OCI-LY1 (cell line): ENCODE data around the gene IDE.
A peak's percentile ranks its signal among the peaks of the same experiment; 100 is the strongest.
"Not testable (repeated sequence)": the region's sequence is repeated elsewhere in the genome, so short reads cannot be mapped to it uniquely, and the experiment has no call there.

Source experiments
- H2AFZ ChIP-seq: fragments of 200-600 bp; sonication (generic), shearing (Covaris generic); 2 replicates; pipeline ENCODE4 v1.6.0; 2014; ENCODE audit warnings: antibody characterized with exemption, mild to moderate bottlenecking, low read length
- H3F3A ChIP-seq: fragments of 200-600 bp; sonication (generic), shearing (Covaris generic); 2 replicates; pipeline ENCODE4 v1.6.0; 2014; ENCODE audit warnings: mild to moderate bottlenecking, antibody characterized with exemption, low read length, moderate library complexity; ENCODE audit not compliant: insufficient read depth
- H3K27ac ChIP-seq: fragments of 200-600 bp; sonication (generic); 2 replicates; pipeline ENCODE4 v1.5.1; 2014; ENCODE audit warnings: low read length, mixed run types, mild to moderate bottlenecking, low read depth; ENCODE audit not compliant: poor library complexity, severe bottlenecking
- H3K27me3 ChIP-seq: fragments of 200-600 bp; sonication (generic); 2 replicates; pipeline ENCODE4 v1.6.0; 2014; ENCODE audit warnings: antibody characterized with exemption, mild to moderate bottlenecking, low read length, moderate library complexity; ENCODE audit not compliant: insufficient read depth
- H3K36me3 ChIP-seq: fragments of 200-600 bp; sonication (generic); 2 replicates; pipeline ENCODE4 v1.6.1; 2014; ENCODE audit warnings: mild to moderate bottlenecking, antibody characterized with exemption, low read length, moderate library complexity, mixed read lengths; ENCODE audit not compliant: insufficient read depth
- H3K4me1 ChIP-seq: fragments of 200-600 bp; sonication (generic); 2 replicates; pipeline ENCODE4 v1.5.1; 2014; ENCODE audit warnings: mild to moderate bottlenecking, low read length, moderate library complexity; ENCODE audit not compliant: insufficient read depth, severe bottlenecking
- H3K4me2 ChIP-seq: fragments of 200-600 bp; sonication (generic), shearing (Covaris generic); 2 replicates; pipeline ENCODE4 v1.6.1; 2014; ENCODE audit warnings: low read length
- H3K4me3 ChIP-seq: fragments of 200-600 bp; sonication (generic); 2 replicates; pipeline ENCODE4 v1.5.1; 2014; ENCODE audit warnings: low read length, low read depth, mild to moderate bottlenecking, mixed read lengths; ENCODE audit not compliant: poor library complexity, severe bottlenecking
- H3K79me2 ChIP-seq: fragments of 200-600 bp; shearing (Covaris generic); 2 replicates; pipeline ENCODE4 v1.6.1; 2016; ENCODE audit warnings: mixed run types, low read length, mixed read lengths; ENCODE audit not compliant: insufficient read depth
- H3K9ac ChIP-seq: fragments of 200-600 bp; sonication (generic), shearing (Covaris generic); 2 replicates; pipeline ENCODE4 v1.6.1; 2014; ENCODE audit warnings: mild to moderate bottlenecking, low read length, mixed read lengths
- H3K9me2 ChIP-seq: fragments of 200-600 bp; sonication (generic), shearing (Covaris generic); 2 replicates; pipeline ENCODE4 v1.6.1; 2014; ENCODE audit warnings: low read depth, mild to moderate bottlenecking, low read length, mixed read lengths
- H3K9me3 ChIP-seq: fragments of 200-600 bp; shearing (Covaris generic); 2 replicates; pipeline ENCODE4 v1.6.1; 2014; ENCODE audit warnings: low read length, mixed read lengths
- H4K20me1 ChIP-seq: fragments of 200-600 bp; sonication (generic), shearing (Covaris generic); 2 replicates; pipeline ENCODE4 v1.6.0; 2016; ENCODE audit warnings: mild to moderate bottlenecking, low read length; ENCODE audit not compliant: insufficient read depth
- EZH2 ChIP-seq: fragments of 200-600 bp; sonication (generic), shearing (Covaris generic); IDR thresholded peaks from 2 replicates; pipeline ENCODE4 v1.8.0; 2017; ENCODE audit warnings: borderline replicate concordance, mixed run types, mild to moderate bottlenecking, antibody characterized with exemption, low read length, moderate library complexity, mixed read lengths
- TF ChIP-seq, protein P1 (sequence below): fragments of 200-600 bp; sonication (generic), shearing (Covaris generic); IDR thresholded peaks from 2 replicates; pipeline ENCODE4 v1.5.1; 2017; ENCODE audit warnings: mild to moderate bottlenecking, antibody characterized with exemption, low read length, moderate library complexity, mixed read lengths

IDE gene

DNA sequence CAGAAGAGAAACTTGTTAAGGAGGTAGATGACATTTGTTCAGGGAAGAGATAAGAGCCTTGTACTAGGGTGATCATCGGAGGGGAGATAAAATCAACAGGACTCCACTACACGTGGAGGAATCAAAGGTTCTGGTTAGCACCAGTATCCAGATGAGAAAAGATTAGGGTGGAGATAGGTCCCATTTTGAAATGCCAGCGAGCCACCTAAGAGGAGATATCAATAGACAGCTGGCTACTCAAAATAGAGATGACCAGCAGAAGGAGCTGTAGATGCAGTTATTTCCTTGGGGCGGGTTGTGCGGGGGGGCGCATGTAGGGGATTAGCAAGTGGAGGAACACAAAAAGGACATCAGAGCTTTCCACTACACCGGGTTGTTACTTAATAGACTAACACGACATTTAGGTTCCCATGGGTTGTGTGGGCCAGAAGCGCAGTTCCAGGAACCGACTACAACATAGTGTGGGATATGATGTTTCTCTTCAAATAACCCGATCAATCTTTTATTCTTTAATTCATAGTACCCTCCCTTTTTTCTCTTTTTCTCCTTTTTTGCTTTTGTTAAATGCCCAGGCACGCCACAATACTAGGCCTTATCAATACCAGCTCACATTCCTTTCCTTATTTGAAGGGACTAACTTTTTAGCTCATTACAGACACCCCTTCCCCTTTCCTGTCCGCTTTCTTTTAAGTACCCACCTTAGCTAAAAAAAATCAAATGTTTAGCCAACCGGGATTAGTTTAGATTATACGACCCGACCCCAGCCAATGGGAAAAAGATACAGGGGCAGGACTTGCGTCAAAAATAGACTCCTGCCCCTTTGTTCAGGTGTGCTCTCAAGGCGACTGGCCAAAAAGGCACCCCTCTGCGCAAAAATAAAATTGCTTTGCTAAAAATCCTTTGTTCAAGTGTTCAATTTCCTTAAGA, 17.0 kb upstream of the IDE start:
- H2AFZ ChIP-seq, result peak overlapping the region; percentile 23; the same call in 1 of the 2 replicates
- H3K27me3 ChIP-seq, result no peaks in the 10 kb centered on the region
- H3K9me3 ChIP-seq, result no peaks in the 10 kb centered on the region
- H3K36me3 ChIP-seq, result no peaks in the 10 kb centered on the region
- H3K79me2 ChIP-seq, result peaks cover 26% of the 10 kb centered on the region
- peak overlapping the region; percentile 92 for H3K9ac ChIP-seq
- H3K4me1 ChIP-seq, result peaks cover 25% of the 10 kb centered on the region
- TF ChIP-seq, protein P1, sequence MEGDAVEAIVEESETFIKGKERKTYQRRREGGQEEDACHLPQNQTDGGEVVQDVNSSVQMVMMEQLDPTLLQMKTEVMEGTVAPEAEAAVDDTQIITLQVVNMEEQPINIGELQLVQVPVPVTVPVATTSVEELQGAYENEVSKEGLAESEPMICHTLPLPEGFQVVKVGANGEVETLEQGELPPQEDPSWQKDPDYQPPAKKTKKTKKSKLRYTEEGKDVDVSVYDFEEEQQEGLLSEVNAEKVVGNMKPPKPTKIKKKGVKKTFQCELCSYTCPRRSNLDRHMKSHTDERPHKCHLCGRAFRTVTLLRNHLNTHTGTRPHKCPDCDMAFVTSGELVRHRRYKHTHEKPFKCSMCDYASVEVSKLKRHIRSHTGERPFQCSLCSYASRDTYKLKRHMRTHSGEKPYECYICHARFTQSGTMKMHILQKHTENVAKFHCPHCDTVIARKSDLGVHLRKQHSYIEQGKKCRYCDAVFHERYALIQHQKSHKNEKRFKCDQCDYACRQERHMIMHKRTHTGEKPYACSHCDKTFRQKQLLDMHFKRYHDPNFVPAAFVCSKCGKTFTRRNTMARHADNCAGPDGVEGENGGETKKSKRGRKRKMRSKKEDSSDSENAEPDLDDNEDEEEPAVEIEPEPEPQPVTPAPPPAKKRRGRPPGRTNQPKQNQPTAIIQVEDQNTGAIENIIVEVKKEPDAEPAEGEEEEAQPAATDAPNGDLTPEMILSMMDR, result peak; percentile 32
- TF ChIP-seq EZH2, result no peak
- peak overlapping the region; percentile 94 for H3K27ac ChIP-seq
- H3K9me2 ChIP-seq, result no peaks in the 10 kb centered on the region
- H3F3A ChIP-seq, result 0 out of 2 replicates have a peak, but pooled peaks cover 2% of the 10 kb centered on the region
- no peaks in the 10 kb centered on the region for H4K20me1 ChIP-seq
- peak overlapping the region; percentile 82 for H3K4me3 ChIP-seq
- H3K4me2 ChIP-seq, result peak overlapping the region; percentile 93

- not testable (repeated sequence) for H3K27ac ChIP-seq, H3K4me1 ChIP-seq, H3F3A ChIP-seq, H3K9me2 ChIP-seq, H3K36me3 ChIP-seq, H2AFZ ChIP-seq, H3K27me3 ChIP-seq, H4K20me1 ChIP-seq, H3K9ac ChIP-seq, H3K9me3 ChIP-seq, H3K4me2 ChIP-seq, H3K4me3 ChIP-seq, H3K79me2 ChIP-seq
Measured at GRCh38 chr10:92582347-92582746, 8.5 kb upstream of the IDE start.

GRCh38 chr10:92575961-92576360, 2.1 kb upstream of the IDE start:
- Histone ChIP-seq H4K20me1 (no peaks in the 10 kb centered on the region), H3K4me1 (peaks cover 20% of the 10 kb centered on the region), H3K4me3 (no peak overlapping the region), H3K9me2 (no peaks in the 10 kb centered on the region), H3K9ac (no peak overlapping the region), H3F3A (no peaks in the 10 kb centered on the region), H3K9me3 (no peaks in the 10 kb centered on the region), H3K79me2 (peaks cover 18% of the 10 kb centered on the region), H3K36me3 (no peaks in the 10 kb centered on the region), H3K27ac (no peak overlapping the region), H2AFZ (no peak overlapping the region), H3K4me2 (no peak overlapping the region), H3K27me3 (no peaks in the 10 kb centered on the region)
- TF ChIP-seq, protein P1, result no peak
- no peak for TF ChIP-seq EZH2
